WI38 (cell line): ENCODE measurements around the gene EEF1A2.

Experiments
- H3K4me3 ChIP-seq: 2 replicates; pipeline ENCODE4 v1.5.1; 2011; ENCODE audit warnings: low read depth, mild to moderate bottlenecking, control low read depth, low read length
- CTCF ChIP-seq: IDR thresholded peaks from 2 replicates; pipeline ENCODE4 v1.5.1; 2012; ENCODE audit warnings: low read depth, mild to moderate bottlenecking, control low read depth, low read length

The EEF1A2 gene

GRCh38 chr20:63452341-63452740, 46.5 kb downstream of the EEF1A2 start:
- no peak overlapping the region for H3K4me3 ChIP-seq
- no peak for TF ChIP-seq CTCF

GRCh38 chr20:63451821-63452220, 47.1 kb downstream of the EEF1A2 start:
- no peak overlapping the region for H3K4me3 ChIP-seq
- TF ChIP-seq CTCF: no peak

GRCh38 chr20:63449796-63450730, 48.8 kb downstream of the EEF1A2 start:
- TF ChIP-seq CTCF: no peak
- H3K4me3 ChIP-seq: no peak overlapping the region

- H3K4me3 ChIP-seq: no peak overlapping the region
- no peak for TF ChIP-seq CTCF
Observed at GRCh38 chr20:63449025-63449424, 49.9 kb downstream of the EEF1A2 start.

- H3K4me3 ChIP-seq: no peak overlapping the region
- no peak for TF ChIP-seq CTCF
Observed at GRCh38 chr20:63448031-63448430, 50.9 kb downstream of the EEF1A2 start.

- no peak for TF ChIP-seq CTCF
- H3K4me3 ChIP-seq: no peak overlapping the region
Observed at GRCh38 chr20:63447320-63447719, 51.6 kb downstream of the EEF1A2 start.

GRCh38 chr20:63446216-63447024, 52.5 kb downstream of the EEF1A2 start:
- H3K4me3 ChIP-seq: no peak overlapping the region
- TF ChIP-seq CTCF: no peak
